Adrenal gland (tissue), 5 donors: ENCODE measurements around the gene PKNOX2.

Source experiments
- POLR2A ChIP-seq, 2 donors: fragments of 450-650 bp; IDR thresholded peaks; one replicate each; pipeline ENCODE4 v1.6.1; 2017; ENCODE audit warnings: antibody characterized with exemption in 2 of 2, mild to moderate bottlenecking in 2 of 2, moderate library complexity in 1 of 2
- TF ChIP-seq, protein P1 (sequence below), 6 experiments: fragments of 450-650 bp in 4 of 6; fragments of 200-600 bp in 2 of 6; sonication (generic) in 1 of 6; IDR thresholded peaks; 1 replicate in 5 of 6; 2 replicates in 1 of 6; pipeline versions ENCODE4 v1.5.1 to v1.8.0; 2016 to 2021; ENCODE audit warnings: antibody characterized with exemption in 6 of 6, mild to moderate bottlenecking in 2 of 6, moderate library complexity in 1 of 6
- donor health status: DM: no; HTN: no; CAD: no.

DNA sequence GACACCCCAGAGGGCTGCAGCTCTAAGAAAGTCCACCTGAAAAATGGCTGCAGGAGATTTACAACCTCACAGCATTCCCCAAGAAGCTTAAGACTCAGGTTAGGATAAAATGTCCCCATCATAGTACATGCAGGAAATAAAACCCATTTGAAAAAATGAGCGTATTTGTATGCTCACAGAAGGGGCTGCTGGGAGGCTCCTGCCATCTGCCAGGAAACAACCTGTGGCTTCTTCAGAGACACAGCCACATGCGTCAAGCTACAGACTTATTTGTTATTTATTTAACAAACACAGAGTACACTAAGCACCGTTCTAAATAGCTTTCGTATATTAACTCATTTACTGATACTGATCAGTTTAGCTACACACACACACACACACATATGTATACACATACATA lies 258.1 kb downstream of the PKNOX2 start:
- TF ChIP-seq POLR2A (IDR thresholded peaks at IDR 0.05) = no peak
- TF ChIP-seq, protein P1, sequence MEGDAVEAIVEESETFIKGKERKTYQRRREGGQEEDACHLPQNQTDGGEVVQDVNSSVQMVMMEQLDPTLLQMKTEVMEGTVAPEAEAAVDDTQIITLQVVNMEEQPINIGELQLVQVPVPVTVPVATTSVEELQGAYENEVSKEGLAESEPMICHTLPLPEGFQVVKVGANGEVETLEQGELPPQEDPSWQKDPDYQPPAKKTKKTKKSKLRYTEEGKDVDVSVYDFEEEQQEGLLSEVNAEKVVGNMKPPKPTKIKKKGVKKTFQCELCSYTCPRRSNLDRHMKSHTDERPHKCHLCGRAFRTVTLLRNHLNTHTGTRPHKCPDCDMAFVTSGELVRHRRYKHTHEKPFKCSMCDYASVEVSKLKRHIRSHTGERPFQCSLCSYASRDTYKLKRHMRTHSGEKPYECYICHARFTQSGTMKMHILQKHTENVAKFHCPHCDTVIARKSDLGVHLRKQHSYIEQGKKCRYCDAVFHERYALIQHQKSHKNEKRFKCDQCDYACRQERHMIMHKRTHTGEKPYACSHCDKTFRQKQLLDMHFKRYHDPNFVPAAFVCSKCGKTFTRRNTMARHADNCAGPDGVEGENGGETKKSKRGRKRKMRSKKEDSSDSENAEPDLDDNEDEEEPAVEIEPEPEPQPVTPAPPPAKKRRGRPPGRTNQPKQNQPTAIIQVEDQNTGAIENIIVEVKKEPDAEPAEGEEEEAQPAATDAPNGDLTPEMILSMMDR (IDR thresholded peaks at IDR 0.05) = no peak
